Esophagus muscularis mucosa (tissue), 4 donors: ENCODE measurements around the gene TP53AIP1. TPM values are rescaled to one million over a fixed set of nuclear protein-coding genes. Genes with fewer than 3 reads are reported as not detected.
"Not testable (repeated sequence)": the region's sequence is repeated elsewhere in the genome, so short reads cannot be mapped to it uniquely, and the experiment has no call there.

Source experiments
- DNase-seq: peaks from one replicate; pipeline ENCODE4 v3.0.0-alpha.2; 2017; ENCODE audit errors: extremely low spot score
- H3K27ac ChIP-seq, 4 donors: fragments of 200-600 bp; sonication (generic); replicated peaks in 1 of 4; 1 replicate in 3 of 4; 2 replicates in 1 of 4; pipeline ENCODE4 v1.5.1; 2016 to 2019; ENCODE audit warnings: mild to moderate bottlenecking in 1 of 4
- H3K27me3 ChIP-seq, 4 donors: fragments of 200-600 bp; sonication (generic); one replicate each; pipeline versions ENCODE4 v1.5.1 to v1.6.0; 2016 to 2019
- H3K36me3 ChIP-seq, 4 donors: fragments of 200-600 bp; sonication (generic); one replicate each; pipeline ENCODE4 v1.5.1; 2016 to 2019
- H3K4me1 ChIP-seq, 4 donors: fragments of 200-600 bp; sonication (generic); one replicate each; pipeline ENCODE4 v1.5.1; 2016 to 2019
- H3K4me3 ChIP-seq, 4 donors: fragments of 200-600 bp; sonication (generic); 1 replicate in 2 of 4; 2 replicates in 2 of 4; pipeline ENCODE4 v1.5.1; 2016 to 2019; ENCODE audit warnings: mild to moderate bottlenecking in 4 of 4, moderate library complexity in 1 of 4
- H3K9me3 ChIP-seq, 4 donors: fragments of 200-600 bp; sonication (generic); 1 replicate in 3 of 4; 2 replicates in 1 of 4; pipeline ENCODE4 v1.5.1; 2016 to 2019
- EP300 ChIP-seq: sonication (generic); formaldehyde crosslinking; IDR thresholded peaks from one replicate; pipeline ENCODE4 v1.6.1; 2017; ENCODE audit warnings: antibody characterized with exemption
- POLR2A ChIP-seq: fragments of 450-650 bp; IDR thresholded peaks from one replicate; pipeline ENCODE4 v1.6.1; 2017; ENCODE audit warnings: antibody characterized with exemption, moderate library complexity, mild to moderate bottlenecking, low read depth
- POLR2AphosphoS5 ChIP-seq, 2 donors: sonication (generic); formaldehyde crosslinking; IDR thresholded peaks; one replicate each; pipeline ENCODE4 v1.6.1; 2017; ENCODE audit warnings: antibody characterized with exemption in 2 of 2
- WGBS: methylation state at CpG from one replicate; pipeline ENCODE4 v1.1.5; 2018; 5-methylcytosine and 5-hydroxymethylcytosine counted together
- intact Hi-C: fragments of 100-400 bp; cut with DNase I; formaldehyde crosslinking; loops from one replicate; pipeline ENCODE4 v1.15.1; 2023
- total RNA-seq, 4 donors: library from RNA; depleted of rRNA; stranded (reverse); fragments of >200 nt; gene quantifications; one replicate each; pipeline versions ENCODE4 v1.1.0 to v1.2.1, GENCODE V29; 2016
- TF ChIP-seq, protein P1 (sequence below), 3 experiments: fragments of 200-600 bp in 2 of 3; fragments of 450-650 bp in 1 of 3; sonication (generic) in 2 of 3; IDR thresholded peaks; one replicate each; pipeline ENCODE4 v1.5.1; 2017 to 2019; ENCODE audit warnings: antibody characterized with exemption in 3 of 3, mild to moderate bottlenecking in 2 of 3, moderate library complexity in 1 of 3

Gene TP53AIP1
- total RNA-seq, 4 donors from 2014 or later, result 0.57 TPM; not detected in 3

GRCh38 chr11:128920666-128921065, 22.0 kb downstream of the TP53AIP1 start:
- no peak for TF ChIP-seq POLR2AphosphoS5 (IDR thresholded peaks at IDR 0.05)
- no peak for TF ChIP-seq EP300
- TF ChIP-seq, protein P1, sequence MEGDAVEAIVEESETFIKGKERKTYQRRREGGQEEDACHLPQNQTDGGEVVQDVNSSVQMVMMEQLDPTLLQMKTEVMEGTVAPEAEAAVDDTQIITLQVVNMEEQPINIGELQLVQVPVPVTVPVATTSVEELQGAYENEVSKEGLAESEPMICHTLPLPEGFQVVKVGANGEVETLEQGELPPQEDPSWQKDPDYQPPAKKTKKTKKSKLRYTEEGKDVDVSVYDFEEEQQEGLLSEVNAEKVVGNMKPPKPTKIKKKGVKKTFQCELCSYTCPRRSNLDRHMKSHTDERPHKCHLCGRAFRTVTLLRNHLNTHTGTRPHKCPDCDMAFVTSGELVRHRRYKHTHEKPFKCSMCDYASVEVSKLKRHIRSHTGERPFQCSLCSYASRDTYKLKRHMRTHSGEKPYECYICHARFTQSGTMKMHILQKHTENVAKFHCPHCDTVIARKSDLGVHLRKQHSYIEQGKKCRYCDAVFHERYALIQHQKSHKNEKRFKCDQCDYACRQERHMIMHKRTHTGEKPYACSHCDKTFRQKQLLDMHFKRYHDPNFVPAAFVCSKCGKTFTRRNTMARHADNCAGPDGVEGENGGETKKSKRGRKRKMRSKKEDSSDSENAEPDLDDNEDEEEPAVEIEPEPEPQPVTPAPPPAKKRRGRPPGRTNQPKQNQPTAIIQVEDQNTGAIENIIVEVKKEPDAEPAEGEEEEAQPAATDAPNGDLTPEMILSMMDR (IDR thresholded peaks at IDR 0.05), result no peak
- no peak for TF ChIP-seq POLR2A
- WGBS, result 91% methylated on average over 14 of the region's 15 CpGs
- peaks cover 0 to 6% (median 0%) of the 10 kb centered on the region in 4 donors for H3K27me3 ChIP-seq

GRCh38 chr11:128919635-128920034, 23.0 kb downstream of the TP53AIP1 start:
- DNase-seq, H3K9me3 ChIP-seq, H3K27ac ChIP-seq, H3K36me3 ChIP-seq, H3K4me3 ChIP-seq, H3K4me1 ChIP-seq, H3K27me3 ChIP-seq, intact Hi-C loops: not testable (repeated sequence)
- 73% methylated on average over 7 of the region's 7 CpGs for WGBS

More at GRCh38 chr11:128920666-128921065, 22.0 kb downstream of the TP53AIP1 start:
- no peaks in the 10 kb centered on the region for H3K4me1 ChIP-seq
- H3K27ac ChIP-seq, result no peak overlapping the region
- no peaks in the 10 kb centered on the region for H3K9me3 ChIP-seq
- no peaks in the 10 kb centered on the region for H3K36me3 ChIP-seq
- H3K4me3 ChIP-seq, result no peak overlapping the region
- intact Hi-C loops, result no loop called here
- DNase-seq, result no peak

DNA sequence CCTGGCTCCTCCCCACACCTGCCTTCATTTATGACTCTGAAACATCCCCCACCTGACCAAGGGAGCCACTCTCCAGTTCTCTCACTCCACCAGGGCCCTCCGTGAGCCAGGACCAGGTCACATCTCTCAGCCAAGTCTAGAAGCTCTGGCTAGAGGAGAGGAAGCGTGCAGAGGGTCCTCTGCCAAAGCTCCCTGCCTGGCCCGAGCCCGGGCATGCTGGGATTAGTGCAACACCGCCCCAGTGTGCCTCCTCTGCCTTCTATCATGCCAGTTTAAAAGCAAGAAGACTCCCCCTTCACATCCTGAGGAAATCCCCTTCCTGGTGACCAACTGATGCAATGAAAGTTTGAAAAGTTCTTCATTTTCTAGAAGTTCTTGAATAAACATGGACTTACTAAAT, 23.5 kb downstream of the TP53AIP1 start:
- Histone ChIP-seq H3K4me1 (peaks cover 0 to 6% (median 0%) of the 10 kb centered on the region in 4 donors), H3K9me3 (no peaks in the 10 kb centered on the region), H3K27me3 (peaks cover 0 to 6% (median 0%) of the 10 kb centered on the region in 4 donors), H3K36me3 (no peaks in the 10 kb centered on the region), H3K4me3 (no peak overlapping the region), H3K27ac (no peak overlapping the region)
- TF ChIP-seq POLR2AphosphoS5 (IDR thresholded peaks at IDR 0.05), result no peak
- intact Hi-C loops, result no loop called here
- 83% methylated on average over 3 of the region's 5 CpGs for WGBS
- DNase-seq, result no peak

DNA sequence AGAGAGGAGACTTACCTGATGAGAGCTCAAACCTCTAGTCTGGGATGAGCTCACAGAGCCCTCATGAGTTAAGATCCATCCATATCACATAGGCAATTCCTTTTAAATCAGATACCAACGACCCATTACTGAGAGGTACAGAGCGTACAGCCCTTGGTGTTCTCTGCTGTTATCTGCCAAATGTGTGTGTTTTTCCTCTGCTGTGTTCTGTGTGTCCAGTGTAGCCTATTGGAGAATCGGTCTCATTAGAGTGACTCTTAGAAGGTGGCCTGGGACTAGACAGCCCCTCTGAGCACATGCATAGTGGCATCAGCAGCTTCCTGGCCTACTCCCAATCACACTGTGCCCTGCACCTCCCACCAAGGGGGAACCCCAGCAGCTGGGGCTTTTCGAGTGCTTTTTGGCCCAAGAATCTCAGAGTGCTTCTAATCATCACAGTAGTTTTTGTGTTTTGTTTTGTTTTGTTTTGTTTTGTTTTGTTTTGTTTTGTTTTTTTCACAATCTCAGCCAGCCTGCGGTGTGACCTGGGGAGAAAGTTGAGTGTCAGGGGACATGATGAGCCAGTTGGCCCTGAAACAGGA, 25.4 kb downstream of the TP53AIP1 start:
- DNase-seq, result no peak
- intact Hi-C loops, result no loop called here
- Histone ChIP-seq H3K36me3 (no peaks in the 10 kb centered on the region), H3K9me3 (no peaks in the 10 kb centered on the region), H3K27me3 (peaks cover 0 to 6% (median 0%) of the 10 kb centered on the region in 4 donors), H3K4me3 (no peak overlapping the region), H3K27ac (no peak overlapping the region), H3K4me1 (peaks cover 0 to 6% (median 0%) of the 10 kb centered on the region in 4 donors)
- TF ChIP-seq POLR2AphosphoS5 (IDR thresholded peaks at IDR 0.05) (no peak), EP300 (no peak), POLR2A (no peak)
- TF ChIP-seq, protein P1 (IDR thresholded peaks at IDR 0.05), result no peak
- 73% methylated on average over 4 of the region's 5 CpGs for WGBS

DNA sequence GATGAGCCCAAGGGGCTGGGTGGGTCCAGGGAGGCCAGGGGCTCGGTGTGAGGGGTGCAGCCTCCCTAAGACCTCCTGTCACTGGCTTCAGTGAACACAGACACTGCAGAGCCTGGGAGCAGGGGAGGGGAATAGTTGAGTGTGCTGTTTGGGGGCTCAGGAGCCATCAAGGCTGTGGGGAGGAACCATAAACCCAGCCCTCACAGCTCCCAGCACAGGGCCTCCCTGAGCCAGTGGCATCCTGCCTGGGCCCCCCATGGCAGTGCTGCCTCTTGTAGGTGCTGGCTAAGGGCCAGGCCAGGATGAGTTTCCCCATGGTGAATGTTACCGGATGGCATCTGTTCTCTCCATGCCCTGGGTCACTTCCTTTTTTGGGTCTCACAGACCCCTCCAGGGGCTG, 26.0 kb downstream of the TP53AIP1 start:
- Histone ChIP-seq H3K4me3 (no peak overlapping the region), H3K27me3 (peaks cover 0 to 11% (median 0%) of the 10 kb centered on the region in 4 donors), H3K27ac (no peak overlapping the region), H3K9me3 (no peaks in the 10 kb centered on the region), H3K36me3 (no peaks in the 10 kb centered on the region), H3K4me1 (peaks cover 0 to 6% (median 0%) of the 10 kb centered on the region in 4 donors)
- no peak for DNase-seq
- 90% methylated on average over 2 of the region's 2 CpGs for WGBS
- intact Hi-C loops, result no loop called here
- TF ChIP-seq, protein P1 (IDR thresholded peaks at IDR 0.05), result no peak
- TF ChIP-seq POLR2A, result no peak

- DNase-seq, result no peak
- Histone ChIP-seq H3K4me1 (peaks cover 0 to 6% (median 0%) of the 10 kb centered on the region in 4 donors), H3K9me3 (no peaks in the 10 kb centered on the region), H3K4me3 (no peak overlapping the region), H3K36me3 (no peaks in the 10 kb centered on the region), H3K27me3 (peaks cover 0 to 16% (median 0%) of the 10 kb centered on the region in 4 donors), H3K27ac (no peak overlapping the region)
- WGBS, result 63% methylated on average over 3 of the region's 3 CpGs
- intact Hi-C loops, result no loop called here
- TF ChIP-seq POLR2A (no peak), EP300 (no peak), POLR2AphosphoS5 (IDR thresholded peaks at IDR 0.05) (no peak)
- TF ChIP-seq, protein P1 (IDR thresholded peaks at IDR 0.05), result no peak
Observed at GRCh38 chr11:128916037-128916572, 26.6 kb downstream of the TP53AIP1 start.
